ENCODE data around the gene LTBR. TPM values are rescaled to one million over a fixed set of nuclear protein-coding genes. Genes with fewer than 3 reads are reported as not detected.
"Not testable (repeated sequence)": the region's sequence is repeated elsewhere in the genome, so short reads cannot be mapped to it uniquely, and the experiment has no call there.

LTBR gene
- total RNA-seq, 4 donors from 2014 or later: 174 to 298 (median 196) TPM

DNA sequence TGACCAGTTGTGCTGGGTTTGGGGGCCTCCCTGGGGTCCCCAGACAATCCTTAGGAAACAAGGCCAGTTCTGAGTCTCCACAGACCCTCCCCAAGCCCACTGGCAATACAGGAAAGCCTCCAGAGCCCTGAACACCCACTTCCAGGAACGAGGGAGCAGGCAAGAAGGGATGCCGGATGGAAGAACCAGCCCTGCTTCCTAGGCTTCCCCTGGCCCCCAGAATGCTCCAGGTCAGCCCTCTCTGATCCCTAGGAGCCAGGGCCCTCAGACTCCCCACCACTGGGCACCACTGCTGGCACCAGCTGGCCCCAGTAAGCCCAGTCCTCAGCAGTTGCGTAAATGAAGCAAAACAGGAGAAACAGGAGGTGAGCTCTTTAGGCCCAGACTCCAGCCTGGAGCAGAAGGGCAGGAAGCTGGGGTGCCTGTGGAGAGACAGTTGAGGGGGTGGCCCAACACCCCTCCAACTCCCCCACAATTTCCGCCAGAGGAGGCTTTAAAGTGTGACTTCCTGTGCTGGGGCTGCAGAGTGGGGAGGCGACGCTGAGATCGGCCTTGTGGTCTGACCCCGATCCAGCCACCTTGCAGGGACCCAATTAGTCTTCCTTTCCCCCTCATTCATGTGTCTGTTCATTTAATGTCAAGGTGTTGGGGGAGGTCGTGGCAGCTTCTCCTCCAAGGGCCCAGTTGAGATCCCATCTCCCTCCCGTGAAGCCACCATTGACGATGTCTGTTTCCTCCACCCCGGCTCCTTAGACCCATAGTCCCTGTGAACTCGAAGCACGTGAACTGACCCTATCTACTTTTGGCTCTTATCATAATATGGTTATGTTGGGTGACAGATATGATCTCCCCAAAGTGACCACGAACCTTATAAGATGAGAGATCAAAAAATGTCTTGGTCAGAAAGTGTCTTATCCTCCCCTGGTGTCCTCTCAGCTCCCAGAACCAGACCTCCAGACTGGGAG, 46.8 kb upstream of the LTBR start:
- no peak for DNase-seq (ENCODE audit: low spot score in 2 of 2)
- intact Hi-C loops (cut with DNase I; ENCODE audit: low total_unique reads): loop anchor here (5.0 to 10.0 kb wide), 2 partner anchors 40 to 198 kb away; partner anchors contain the start of genes GAPDH and SCNN1A
- no peak overlapping the region for H3K4me3 ChIP-seq (ENCODE audit: low read depth, poor library complexity, severe bottlenecking)
- TF ChIP-seq, protein P1, sequence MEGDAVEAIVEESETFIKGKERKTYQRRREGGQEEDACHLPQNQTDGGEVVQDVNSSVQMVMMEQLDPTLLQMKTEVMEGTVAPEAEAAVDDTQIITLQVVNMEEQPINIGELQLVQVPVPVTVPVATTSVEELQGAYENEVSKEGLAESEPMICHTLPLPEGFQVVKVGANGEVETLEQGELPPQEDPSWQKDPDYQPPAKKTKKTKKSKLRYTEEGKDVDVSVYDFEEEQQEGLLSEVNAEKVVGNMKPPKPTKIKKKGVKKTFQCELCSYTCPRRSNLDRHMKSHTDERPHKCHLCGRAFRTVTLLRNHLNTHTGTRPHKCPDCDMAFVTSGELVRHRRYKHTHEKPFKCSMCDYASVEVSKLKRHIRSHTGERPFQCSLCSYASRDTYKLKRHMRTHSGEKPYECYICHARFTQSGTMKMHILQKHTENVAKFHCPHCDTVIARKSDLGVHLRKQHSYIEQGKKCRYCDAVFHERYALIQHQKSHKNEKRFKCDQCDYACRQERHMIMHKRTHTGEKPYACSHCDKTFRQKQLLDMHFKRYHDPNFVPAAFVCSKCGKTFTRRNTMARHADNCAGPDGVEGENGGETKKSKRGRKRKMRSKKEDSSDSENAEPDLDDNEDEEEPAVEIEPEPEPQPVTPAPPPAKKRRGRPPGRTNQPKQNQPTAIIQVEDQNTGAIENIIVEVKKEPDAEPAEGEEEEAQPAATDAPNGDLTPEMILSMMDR (IDR thresholded peaks at IDR 0.05): no peak
- TF ChIP-seq POLR2A (IDR thresholded peaks at IDR 0.05): no peak
- 28 to 32% methylated on average over 15 of the region's 15 CpGs for WGBS, 2 donors

DNA sequence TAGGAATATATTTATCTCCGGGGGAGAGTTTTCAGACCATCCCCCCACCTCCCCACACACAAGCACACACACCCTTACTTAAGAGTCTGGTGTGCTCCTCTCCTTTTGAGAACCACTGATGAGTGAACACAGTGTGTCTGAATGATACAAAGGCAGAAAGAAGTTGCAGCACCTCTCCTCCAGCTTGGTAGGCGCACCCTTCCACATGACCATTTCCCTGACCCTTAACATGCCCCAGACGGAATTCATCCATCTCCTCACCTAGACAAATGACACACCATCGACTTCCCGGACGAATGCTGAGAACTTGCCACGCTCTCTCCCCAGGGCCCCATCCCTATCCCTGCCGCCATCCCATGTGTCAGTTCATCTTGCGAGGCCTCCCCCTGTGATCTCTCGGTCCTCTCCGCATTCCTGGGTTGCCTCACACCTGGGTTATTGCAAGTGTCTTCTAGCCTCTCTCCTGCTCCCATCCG, 46.0 kb upstream of the LTBR start:
- 24 to 29% methylated on average over 12 of the region's 12 CpGs for WGBS, 2 donors
- intact Hi-C loops (cut with DNase I; ENCODE audit: low total_unique reads): loop anchor here (5.0 to 10.0 kb wide), 2 partner anchors 39 to 197 kb away; partner anchors contain the start of genes GAPDH and SCNN1A
- TF ChIP-seq POLR2A (IDR thresholded peaks at IDR 0.05): no peak
- TF ChIP-seq, protein P1 (IDR thresholded peaks at IDR 0.05): no peak
- DNase-seq (ENCODE audit: low spot score in 2 of 2): no peak
- no peak overlapping the region for H3K4me3 ChIP-seq (ENCODE audit: low read depth, poor library complexity, severe bottlenecking)

DNA sequence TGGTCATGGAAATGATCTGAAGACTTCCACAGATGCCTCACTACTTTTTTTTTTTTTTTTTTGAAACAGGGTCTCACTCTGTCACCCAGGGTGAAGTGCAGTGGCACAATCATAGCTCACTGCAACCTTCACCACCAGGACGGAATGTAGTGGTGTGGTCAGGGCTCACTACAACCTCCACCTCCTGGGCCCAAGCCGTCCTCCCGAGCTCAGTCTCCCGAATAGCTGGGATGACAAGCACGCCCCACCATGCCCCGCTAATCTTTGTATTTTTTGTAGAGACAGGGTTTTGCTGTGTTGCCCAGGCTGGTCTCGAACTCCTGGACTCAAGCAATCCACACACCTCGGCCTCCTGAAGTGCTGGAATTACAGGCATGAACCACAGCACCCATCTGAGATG, 45.4 kb upstream of the LTBR start:
- WGBS, 2 donors: 39 to 42% methylated on average over 8 of the region's 8 CpGs
- not testable (repeated sequence) for DNase-seq (ENCODE audit: low spot score in 2 of 2); H3K4me3 ChIP-seq (ENCODE audit: low read depth, poor library complexity, severe bottlenecking)
- intact Hi-C loops (cut with DNase I; ENCODE audit: low total_unique reads): loop anchor here (5.0 to 10.0 kb wide), 2 partner anchors 39 to 196 kb away; partner anchors contain the start of genes GAPDH and SCNN1A

DNA sequence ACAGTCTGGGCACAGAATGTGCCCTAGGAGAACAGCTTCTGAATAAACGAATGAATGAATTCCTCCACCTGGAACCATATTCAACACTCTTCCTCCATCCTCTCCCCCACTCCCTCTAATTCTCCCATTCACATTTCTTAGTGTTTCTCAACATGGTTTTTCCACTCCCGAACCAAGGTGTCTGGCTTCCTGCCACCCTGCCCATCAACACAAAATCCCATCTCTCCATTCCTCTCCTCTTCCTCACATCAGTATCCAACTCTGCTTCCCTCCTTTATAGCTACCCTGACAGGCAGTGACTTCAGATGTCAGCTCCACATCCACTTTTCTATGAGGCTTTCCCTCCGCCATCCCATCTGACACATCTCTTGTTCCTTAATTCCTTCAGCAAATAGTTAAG, 45.0 kb upstream of the LTBR start:
- no peak overlapping the region for H3K4me3 ChIP-seq (ENCODE audit: low read depth, poor library complexity, severe bottlenecking)
- 19 to 23% methylated on average over 3 of the region's 3 CpGs for WGBS, 2 donors
- no peak for TF ChIP-seq POLR2A (IDR thresholded peaks at IDR 0.05)
- TF ChIP-seq, protein P1 (IDR thresholded peaks at IDR 0.05): no peak
- no peak for DNase-seq (ENCODE audit: low spot score in 2 of 2)
- intact Hi-C loops (cut with DNase I; ENCODE audit: low total_unique reads): loop anchor here (5.0 to 10.0 kb wide), 2 partner anchors 38 to 196 kb away; partner anchors contain the start of genes GAPDH and SCNN1A

DNA sequence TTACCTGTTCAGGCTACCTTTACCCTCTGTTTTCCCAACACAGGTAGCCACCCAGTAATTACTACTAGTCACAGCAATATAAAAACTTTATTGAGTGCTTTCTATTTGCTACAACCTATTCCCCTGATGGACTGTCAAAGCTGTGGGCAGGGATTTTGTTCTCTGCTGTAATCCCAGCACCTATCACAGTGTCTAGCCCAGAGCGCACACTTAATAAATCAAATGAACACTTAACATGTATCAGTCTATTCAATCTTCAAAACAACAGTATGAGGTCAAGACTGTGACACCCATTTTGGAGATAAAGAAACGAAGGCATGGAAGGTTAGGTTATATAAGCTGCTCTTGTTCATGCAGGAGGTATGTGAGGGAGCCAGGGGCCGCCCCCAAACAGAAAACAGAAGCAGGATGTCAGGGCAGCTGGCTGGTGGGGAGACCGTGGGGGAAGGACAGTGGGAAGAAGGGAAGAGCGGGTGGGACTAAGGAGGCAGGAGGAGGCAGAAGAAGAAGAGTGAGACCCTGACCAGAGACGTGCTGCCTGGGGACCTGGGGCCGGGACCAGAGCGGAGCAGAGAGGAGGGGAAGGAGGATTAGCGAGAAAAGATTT, 43.8 kb upstream of the LTBR start:
- H3K4me3 ChIP-seq (ENCODE audit: low read depth, poor library complexity, severe bottlenecking): peak overlapping the region; percentile 86
- no peak for TF ChIP-seq POLR2A (IDR thresholded peaks at IDR 0.05)
- TF ChIP-seq, protein P1 (IDR thresholded peaks at IDR 0.05): no peak
- intact Hi-C loops (cut with DNase I; ENCODE audit: low total_unique reads): no loop called here
- WGBS, 2 donors: 1 to 2% methylated on average over 9 of the region's 9 CpGs
- DNase-seq (ENCODE audit: low spot score in 2 of 2): no peak
